ENCODE measurements around the gene EFR3B.

DNA sequence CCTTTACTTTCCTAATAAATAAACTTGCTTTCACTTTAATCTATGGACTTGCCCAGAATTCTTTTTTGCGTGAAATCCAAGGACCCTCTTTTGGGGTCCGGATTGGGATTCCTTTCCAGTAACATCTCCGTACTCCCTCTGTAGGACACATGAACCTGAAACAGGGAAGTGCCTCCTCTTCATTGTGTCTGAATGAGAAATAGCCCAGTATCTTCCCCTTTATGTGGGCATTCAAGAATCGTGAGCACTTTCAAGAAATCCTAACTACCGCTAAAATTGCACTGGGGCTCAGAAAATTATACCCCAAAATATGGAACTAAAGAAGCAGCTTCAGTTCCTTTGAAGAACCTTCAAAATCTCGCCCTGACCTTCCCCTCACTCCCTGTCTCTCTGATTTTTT, 134.3 kb downstream of the EFR3B start:
- TF ChIP-seq, protein P1, sequence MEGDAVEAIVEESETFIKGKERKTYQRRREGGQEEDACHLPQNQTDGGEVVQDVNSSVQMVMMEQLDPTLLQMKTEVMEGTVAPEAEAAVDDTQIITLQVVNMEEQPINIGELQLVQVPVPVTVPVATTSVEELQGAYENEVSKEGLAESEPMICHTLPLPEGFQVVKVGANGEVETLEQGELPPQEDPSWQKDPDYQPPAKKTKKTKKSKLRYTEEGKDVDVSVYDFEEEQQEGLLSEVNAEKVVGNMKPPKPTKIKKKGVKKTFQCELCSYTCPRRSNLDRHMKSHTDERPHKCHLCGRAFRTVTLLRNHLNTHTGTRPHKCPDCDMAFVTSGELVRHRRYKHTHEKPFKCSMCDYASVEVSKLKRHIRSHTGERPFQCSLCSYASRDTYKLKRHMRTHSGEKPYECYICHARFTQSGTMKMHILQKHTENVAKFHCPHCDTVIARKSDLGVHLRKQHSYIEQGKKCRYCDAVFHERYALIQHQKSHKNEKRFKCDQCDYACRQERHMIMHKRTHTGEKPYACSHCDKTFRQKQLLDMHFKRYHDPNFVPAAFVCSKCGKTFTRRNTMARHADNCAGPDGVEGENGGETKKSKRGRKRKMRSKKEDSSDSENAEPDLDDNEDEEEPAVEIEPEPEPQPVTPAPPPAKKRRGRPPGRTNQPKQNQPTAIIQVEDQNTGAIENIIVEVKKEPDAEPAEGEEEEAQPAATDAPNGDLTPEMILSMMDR (tag by site-specific recombination; IDR thresholded peaks at IDR 0.05) = no peak
- TF ChIP-seq ZNF155 (tag by site-specific recombination; IDR thresholded peaks at IDR 0.05) (no peak), HOXA7 (CRISPR knock-in tag; IDR thresholded peaks at IDR 0.05; ENCODE audit: borderline replicate concordance) (no peak), ZNF654 (tag by site-specific recombination; IDR thresholded peaks at IDR 0.05; ENCODE audit: low read depth) (no peak), ZNF292 (tag by site-specific recombination; IDR thresholded peaks at IDR 0.05; ENCODE audit: borderline replicate concordance, low read depth) (no peak)
- TF ChIP-seq, protein P2, sequence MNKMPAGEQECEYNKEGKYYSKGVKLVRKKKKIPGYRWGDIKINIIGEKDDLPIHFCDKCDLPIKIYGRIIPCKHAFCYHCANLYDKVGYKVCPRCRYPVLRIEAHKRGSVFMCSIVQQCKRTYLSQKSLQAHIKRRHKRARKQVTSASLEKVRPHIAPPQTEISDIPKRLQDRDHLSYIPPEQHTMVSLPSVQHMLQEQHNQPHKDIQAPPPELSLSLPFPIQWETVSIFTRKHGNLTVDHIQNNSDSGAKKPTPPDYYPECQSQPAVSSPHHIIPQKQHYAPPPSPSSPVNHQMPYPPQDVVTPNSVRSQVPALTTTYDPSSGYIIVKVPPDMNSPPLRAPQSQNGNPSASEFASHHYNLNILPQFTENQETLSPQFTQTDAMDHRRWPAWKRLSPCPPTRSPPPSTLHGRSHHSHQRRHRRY (tag by site-specific recombination; IDR thresholded peaks at IDR 0.05) = no peak
